HG02870 (cell line): ENCODE measurements around the gene KLC3.
A peak's percentile ranks its signal among the peaks of the same experiment; 100 is the strongest.

Source experiments
- ATAC-seq: cut with Tn5 transposase; IDR thresholded peaks from one replicate; pipeline ENCODE4 v1.9.1; 2021; ENCODE audit warnings: mild to moderate bottlenecking, moderate library complexity; ENCODE audit not compliant: unreplicated experiment

Gene KLC3

DNA sequence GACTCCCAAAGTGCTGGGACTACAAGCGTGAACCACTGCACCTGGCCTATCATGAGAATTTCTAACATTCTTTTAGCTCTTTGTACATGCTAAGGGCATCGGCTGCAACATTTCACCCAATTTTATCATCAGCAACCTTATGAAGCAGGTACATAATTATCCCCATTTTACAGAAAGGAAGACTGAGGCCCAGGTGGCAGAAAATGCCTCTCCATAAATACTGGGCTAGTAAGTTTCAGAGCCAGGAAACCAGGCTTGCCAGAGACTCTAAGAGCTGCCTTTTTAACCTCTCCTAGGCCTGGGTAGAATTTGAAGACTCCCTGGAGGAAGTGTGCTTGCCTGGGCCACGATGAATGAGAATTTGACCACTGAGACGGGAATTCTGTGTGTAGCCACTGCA lies 27.6 kb downstream of the KLC3 start:
- no peak for ATAC-seq

DNA sequence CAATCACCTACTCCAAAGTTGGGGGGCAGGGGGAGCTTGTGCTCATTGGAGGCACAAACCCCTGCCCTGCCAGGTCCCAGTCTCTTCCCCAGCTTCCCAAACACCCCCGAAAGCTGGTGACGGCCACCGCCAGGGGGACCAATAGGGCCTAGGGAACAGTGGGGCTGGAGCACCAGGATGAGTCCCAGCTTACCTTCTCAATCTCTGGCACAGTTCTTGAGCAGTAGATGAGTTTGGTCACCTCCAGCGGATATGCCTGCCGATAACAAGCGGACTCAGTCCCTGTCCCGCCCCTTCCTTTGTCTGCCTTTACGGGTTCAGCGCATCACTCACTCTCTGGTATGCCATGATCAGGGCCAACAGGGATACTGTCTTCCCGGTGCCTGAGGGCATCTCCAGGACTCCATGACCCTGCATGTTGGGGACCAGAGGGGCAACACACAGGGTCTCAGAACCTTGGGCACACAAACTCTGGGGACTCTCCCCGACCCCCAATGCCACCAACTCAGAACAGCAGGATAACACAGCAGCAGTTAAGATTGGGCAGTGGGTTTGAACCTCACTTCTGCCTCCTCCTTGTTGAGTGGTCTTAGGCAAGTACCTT lies 28.3 kb downstream of the KLC3 start:
- no peak for ATAC-seq

DNA sequence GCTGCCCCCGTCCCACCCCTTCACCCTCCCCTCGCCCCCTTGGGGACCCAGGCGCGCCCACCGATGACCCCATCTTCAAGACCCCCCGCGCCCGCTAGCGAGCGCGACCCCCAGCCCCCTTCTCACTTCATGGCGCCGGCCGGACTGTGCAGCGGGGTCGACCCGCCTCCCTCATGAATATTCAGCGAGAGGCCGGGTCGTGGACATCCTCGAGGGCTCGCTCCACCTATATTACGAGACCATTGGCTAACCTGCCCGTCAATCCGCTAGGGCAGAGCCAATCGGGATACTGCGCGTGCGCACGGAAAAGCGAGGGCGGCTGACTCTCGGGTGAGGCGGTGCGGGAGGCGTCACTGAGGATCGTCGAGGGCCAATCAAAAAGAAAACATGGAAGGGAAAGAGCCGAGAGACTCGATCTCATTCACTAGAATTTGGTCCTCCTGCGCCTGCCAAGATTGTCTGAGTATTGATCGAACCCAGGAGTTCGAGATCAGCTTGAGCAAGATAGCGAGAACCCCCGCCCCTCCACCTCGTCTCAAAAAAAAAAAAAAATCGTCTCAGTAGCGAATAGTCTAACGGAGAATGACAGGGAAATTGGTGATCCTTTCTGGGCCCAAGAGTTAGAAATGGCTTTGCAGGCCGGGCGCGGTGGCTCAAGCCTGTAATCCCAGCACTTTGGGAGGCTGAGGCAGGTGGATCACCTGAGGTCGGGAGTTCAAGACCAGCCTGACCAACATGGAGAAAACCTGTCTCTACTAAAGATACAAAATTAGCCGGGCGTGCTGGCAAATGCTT lies 30.1 kb downstream of the KLC3 start, which contains the start of gene ERCC2:
Gene ERCC2, minus strand, starts transcription at position 164 of the 795 bp plus-strand sequence. Its CDS starts 33 bp downstream, at position 131.
- peak; percentile 93 for ATAC-seq

DNA sequence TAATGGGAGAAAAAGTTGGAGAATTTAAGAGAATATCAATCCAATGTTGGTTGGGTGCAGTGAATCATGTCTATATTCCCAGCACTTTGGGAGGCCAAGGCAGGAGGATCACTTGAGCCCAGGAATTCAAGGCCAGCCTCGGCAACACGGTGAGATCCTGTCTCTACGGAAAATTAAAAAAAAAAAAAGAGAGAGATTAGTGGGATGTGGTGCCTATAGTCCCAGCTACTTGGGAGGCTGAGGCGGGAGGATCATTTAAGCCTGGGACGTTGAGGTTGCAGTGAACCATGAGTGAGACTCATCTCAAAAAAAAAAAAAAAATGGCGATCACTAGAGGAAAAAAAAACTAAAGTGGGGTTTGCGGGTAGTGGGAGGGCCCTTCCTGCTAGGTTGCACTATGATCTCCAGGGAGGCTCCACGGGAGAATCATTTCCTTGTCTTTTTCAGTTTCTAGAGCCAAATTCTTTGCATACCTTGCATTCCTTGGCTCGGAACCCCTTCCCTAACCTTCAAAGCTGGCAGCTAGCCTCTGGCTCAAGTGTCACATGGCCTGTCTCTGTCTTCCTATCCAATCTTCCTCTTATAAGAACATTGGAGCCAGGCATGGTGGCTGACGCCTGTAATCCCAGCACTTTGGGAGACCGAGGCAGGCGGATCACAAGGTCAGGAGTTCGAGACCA lies 35.6 kb downstream of the KLC3 start:
- no peak for ATAC-seq

DNA sequence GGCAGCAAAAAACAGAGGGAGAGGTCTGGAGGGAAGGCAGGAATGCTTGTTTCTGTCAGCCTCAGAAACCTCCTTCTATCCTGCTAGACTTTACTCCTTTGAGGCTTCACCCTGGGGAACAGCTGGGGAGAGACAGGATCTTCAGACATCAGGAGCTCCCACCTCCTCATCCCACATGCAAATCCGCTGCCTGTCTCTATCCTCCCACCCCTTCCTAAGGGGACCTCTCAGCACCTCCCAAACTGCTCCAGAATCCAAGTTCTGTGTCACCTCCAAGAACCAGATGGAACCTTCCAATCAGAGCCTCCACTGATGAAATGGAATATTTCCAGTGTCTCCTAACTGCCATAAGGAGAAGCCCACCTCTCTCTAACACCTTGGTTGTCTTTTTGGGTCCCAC lies 39.6 kb downstream of the KLC3 start:
- no peak for ATAC-seq

DNA sequence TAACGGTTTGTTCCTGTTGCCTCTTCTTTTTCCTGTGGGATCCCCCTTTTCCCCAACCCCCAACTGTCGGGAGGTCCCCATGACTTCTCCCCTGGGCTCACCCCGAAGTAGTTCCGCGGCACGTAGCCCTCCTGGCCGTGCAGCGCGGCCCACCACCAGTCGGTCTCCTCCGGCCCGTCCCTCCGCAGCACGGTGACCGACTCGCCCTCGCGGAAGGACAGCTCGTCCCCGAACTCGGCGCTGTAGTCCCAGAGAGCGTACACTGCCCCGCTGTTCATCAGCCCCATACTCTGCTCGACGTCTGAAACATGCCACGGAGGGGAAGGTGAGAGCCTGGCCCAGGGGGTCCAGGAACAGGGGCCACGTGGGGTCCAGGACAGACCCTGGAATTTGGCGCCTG lies 41.9 kb downstream of the KLC3 start:
- ATAC-seq = no peak

DNA sequence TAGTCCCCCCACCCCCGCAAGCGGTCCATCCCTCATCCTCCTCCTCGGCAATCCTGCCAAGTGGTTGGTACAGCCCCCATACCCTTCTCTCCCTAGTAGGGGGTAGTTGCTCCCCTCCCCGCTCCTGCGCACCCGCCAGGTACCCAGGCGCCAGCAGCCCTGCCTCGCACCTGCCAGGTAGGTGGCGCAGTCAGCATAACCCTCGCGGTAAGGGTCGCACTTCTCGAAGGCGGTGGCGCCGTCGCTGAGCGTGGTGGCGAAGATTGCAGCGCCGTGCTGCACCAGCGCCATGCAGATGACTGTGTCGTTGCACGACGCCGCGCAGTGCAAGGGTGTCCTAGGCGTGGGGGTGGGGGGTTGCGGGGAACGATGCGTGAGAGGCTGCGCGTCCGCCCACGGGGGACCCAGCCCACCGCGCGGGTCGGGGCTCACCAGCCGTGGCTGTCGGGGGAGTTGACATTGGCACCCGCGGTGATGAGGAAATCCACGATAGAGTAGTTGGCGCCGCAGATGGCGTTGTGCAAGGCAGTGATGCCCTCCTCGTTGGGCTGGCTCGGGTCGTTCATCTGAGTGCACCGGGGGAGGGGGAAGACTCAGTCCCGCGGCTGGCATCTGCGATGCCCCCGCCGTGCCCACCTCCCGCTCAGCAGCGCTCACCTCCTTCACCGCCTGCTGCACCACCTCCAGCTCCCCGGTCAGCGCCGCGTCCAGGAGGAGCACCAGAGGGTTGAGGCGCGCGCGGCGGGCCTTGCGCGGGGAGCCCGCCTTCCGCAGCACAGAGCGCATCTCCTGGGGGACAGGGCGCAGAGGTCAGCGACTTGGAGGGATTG lies 45.1 kb downstream of the KLC3 start:
- no peak for ATAC-seq

DNA sequence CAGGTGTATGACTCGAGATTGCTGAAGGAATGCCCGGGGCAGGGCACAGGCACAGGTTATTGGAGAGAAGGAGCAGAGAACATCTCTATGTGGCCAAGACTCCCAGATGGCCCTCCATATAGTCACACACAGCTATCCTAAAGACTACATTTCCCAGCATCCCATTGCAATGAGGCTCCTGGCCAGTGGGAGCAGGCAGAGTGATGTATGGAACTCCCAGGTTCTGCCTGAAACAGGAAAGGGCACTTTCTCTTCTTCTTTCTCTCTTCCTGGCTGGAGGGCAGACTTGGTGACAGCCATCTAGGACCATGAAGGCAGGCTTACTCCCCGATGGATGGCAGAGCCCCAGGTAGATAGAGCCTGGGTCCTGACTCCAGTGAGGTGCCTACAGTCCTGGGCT lies 50.8 kb downstream of the KLC3 start:
- ATAC-seq = no peak

DNA sequence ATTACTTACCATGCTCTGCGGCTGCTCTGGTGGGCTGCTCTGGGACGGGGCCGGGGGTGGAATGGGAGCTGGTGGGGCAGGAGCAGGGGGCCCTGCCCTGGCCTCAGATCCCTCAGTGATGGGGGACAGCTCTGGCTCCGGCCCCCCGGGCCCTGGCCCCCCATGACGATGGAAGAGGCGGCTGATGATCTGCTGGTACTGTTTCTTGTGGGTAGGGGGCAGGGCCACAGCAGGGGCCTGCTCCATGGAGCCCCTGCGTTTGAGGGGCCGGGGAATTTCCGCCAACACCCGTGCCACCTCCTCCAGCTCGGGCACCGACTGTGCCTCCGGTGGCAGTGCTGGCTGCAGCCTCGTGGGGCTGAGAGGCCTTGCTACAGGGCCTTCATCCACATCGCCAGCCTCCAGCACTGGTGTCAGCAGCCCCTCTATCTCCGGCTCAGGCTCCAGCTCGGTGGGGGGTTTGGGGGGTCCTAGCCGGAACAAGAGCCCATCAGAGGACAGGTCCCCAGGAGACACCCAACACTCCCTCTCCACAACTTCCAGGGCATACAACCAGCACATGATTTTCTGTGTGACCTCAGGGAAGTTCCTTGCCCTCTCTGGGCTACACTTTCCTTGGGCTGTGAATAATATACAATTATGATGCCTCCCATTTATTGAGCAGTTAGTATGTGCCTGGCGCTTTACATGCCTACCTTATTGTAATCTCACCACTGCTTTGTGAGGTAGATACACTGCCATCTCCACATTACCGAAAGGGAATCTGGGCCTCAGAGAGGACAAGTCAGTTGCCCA lies 51.5 kb downstream of the KLC3 start:
- ATAC-seq = no peak

DNA sequence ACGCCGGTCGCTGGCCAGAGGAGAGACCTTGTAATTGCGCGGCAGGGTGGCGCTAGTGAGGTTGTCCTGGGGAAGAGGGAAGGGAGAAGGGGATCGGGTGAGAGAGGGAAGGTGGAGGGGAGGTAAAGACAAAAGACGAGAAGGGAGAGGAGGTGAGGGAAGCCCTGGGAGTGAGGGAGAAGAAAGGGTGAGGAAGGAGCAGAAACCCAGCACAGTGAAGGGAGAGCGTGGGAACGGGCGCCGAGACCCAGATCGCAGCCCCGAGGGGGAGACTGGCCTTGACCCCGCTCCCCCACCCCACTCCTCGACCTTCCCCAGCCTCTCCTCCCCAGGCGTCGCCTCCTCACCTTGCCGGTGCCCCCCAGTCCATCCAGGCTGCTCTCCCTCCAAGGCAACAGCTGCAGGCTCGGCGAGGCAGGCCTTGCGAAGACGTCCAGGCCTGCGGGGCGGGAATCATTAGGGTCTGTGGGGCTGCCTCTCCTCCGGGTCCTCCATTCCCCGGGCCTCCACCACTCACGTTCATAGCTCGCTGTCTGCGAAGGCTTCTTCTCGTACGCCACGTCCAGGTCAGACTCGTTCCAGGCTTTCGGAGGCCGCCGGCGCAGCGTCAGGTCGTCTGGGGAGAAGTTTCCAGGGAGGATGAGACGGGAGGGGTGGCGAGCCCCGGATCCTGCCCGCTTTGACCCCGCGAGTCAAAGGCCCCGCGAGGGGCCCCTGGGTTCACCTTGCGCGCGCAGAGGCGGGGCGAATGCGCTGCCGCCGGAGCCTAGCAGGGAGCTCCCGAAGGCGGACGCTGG lies 55.5 kb downstream of the KLC3 start:
- ATAC-seq = no peak

DNA sequence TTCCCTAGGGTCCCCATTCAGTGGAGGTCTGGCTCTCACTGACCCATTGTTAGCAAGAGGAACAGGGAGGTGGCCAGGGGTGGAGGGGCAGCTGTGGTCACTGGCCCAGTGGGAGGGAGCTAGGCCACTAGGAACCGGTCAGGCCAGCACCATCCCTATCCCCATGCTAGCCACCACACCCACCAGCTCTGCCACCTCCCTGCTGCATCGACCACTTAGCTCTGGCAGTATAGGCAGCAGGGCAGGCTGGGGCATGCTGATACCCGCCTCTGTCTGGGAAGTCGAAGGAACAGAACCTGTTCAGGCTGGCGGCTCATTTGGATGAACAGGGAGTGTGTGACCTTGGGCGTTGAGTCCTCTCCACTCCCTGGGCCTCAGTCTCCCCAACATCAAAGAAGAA lies 59.6 kb downstream of the KLC3 start:
- no peak for ATAC-seq
